Hepatocyte (in vitro differentiated cells): Measurements from ENCODE around the gene SEL1L2. TPM values are rescaled to one million over a fixed set of nuclear protein-coding genes. Genes with fewer than 3 reads are reported as not detected.

Source experiments
- DNase-seq: peaks from one replicate; pipeline ENCODE4 v3.0.0-alpha.2; 2016; ENCODE audit warnings: low spot score
- H2AFZ ChIP-seq: fragments of 200-600 bp; sonication (generic); 2 replicates; pipeline ENCODE4 v1.6.0; 2016; ENCODE audit warnings: antibody characterized with exemption, mild to moderate bottlenecking
- H3K27ac ChIP-seq: fragments of 200-600 bp; sonication (generic); 2 replicates; pipeline ENCODE4 v1.5.1; 2016; ENCODE audit warnings: mild to moderate bottlenecking
- H3K27me3 ChIP-seq: fragments of 200-600 bp; sonication (generic); 2 replicates; pipeline ENCODE4 v1.6.1; 2016
- H3K36me3 ChIP-seq: fragments of 200-600 bp; sonication (generic); replicated peaks from 2 replicates; pipeline ENCODE4 v1.5.1; 2016; ENCODE audit warnings: low read depth; ENCODE audit not compliant: insufficient read depth
- H3K4me1 ChIP-seq: fragments of 200-600 bp; sonication (generic); 2 replicates; pipeline ENCODE4 v1.5.1; 2016; ENCODE audit warnings: mild to moderate bottlenecking, moderate library complexity; ENCODE audit not compliant: insufficient read depth
- H3K4me2 ChIP-seq: fragments of 200-600 bp; sonication (generic); 2 replicates; pipeline ENCODE4 v1.6.0; 2016
- H3K4me3 ChIP-seq: fragments of 200-600 bp; sonication (generic); 2 replicates; pipeline ENCODE4 v1.5.1; 2016; ENCODE audit warnings: mild to moderate bottlenecking
- H3K79me2 ChIP-seq: fragments of 200-600 bp; sonication (generic); 2 replicates; pipeline ENCODE4 v1.6.0; 2017; ENCODE audit warnings: mild to moderate bottlenecking
- H3K9me2 ChIP-seq: fragments of 200-600 bp; sonication (generic); replicated peaks from 2 replicates; pipeline ENCODE4 v1.6.0; 2017; ENCODE audit warnings: mild to moderate bottlenecking; ENCODE audit not compliant: insufficient read depth
- H3K9me3 ChIP-seq: fragments of 200-600 bp; sonication (generic); 2 replicates; pipeline ENCODE4 v1.5.1; 2016; ENCODE audit warnings: low read depth, mild to moderate bottlenecking
- H4K20me1 ChIP-seq: fragments of 200-600 bp; sonication (generic); 2 replicates; pipeline ENCODE4 v1.6.0; 2016; ENCODE audit warnings: mild to moderate bottlenecking; ENCODE audit not compliant: insufficient read depth, poor library complexity, severe bottlenecking
- EZH2 ChIP-seq: fragments of 200-600 bp; sonication (generic); IDR thresholded peaks from 2 replicates; pipeline ENCODE4 v1.6.1; 2016; ENCODE audit warnings: antibody characterized with exemption, mild to moderate bottlenecking, borderline replicate concordance
- EZH2phosphoT487 ChIP-seq: fragments of 200-600 bp; sonication (generic); IDR thresholded peaks from one replicate; pipeline ENCODE4 v1.6.1; 2018; ENCODE audit warnings: antibody characterized with exemption, mild to moderate bottlenecking, low read depth, moderate library complexity; ENCODE audit not compliant: unreplicated experiment, severe bottlenecking
- WGBS: methylation state at CpG from one replicate; pipeline ENCODE4 v1.1.6; 2016; ENCODE audit warnings: low lambda C conversion rate; ENCODE audit errors: missing lambda C conversion rate; 5-methylcytosine and 5-hydroxymethylcytosine counted together
- polyA plus RNA-seq: library from polyadenylated mRNA; unstranded; fragments of >200 nt; fragmentation: Nextera tagmentation; extraction: Ambion mirVana; gene quantifications from 2 replicates; pipeline ENCODE4 v1.2.1, GENCODE V29; 2016
- total RNA-seq: library from RNA; depleted of rRNA; stranded (reverse); fragments of >200 nt; gene quantifications from 2 replicates; pipeline ENCODE4 v1.2.3, GENCODE V29; 2014
- TF ChIP-seq, protein P1 (sequence below): fragments of 200-600 bp; sonication (generic); IDR thresholded peaks from 2 replicates; pipeline ENCODE4 v1.5.1; 2016; ENCODE audit warnings: antibody characterized with exemption, mild to moderate bottlenecking; ENCODE audit not compliant: poor library complexity

Gene SEL1L2, protein sequence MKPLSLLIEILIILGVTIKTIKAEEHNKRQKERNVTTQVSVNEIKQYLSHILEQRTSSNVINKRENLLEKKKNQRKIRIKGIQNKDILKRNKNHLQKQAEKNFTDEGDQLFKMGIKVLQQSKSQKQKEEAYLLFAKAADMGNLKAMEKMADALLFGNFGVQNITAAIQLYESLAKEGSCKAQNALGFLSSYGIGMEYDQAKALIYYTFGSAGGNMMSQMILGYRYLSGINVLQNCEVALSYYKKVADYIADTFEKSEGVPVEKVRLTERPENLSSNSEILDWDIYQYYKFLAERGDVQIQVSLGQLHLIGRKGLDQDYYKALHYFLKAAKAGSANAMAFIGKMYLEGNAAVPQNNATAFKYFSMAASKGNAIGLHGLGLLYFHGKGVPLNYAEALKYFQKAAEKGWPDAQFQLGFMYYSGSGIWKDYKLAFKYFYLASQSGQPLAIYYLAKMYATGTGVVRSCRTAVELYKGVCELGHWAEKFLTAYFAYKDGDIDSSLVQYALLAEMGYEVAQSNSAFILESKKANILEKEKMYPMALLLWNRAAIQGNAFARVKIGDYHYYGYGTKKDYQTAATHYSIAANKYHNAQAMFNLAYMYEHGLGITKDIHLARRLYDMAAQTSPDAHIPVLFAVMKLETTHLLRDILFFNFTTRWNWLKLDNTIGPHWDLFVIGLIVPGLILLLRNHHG
- total RNA-seq (not detected in 2 replicates), polyA plus RNA-seq (not detected in 2 replicates)

- Histone ChIP-seq H3K9me3 (no peaks in the 10 kb centered on the region), H2AFZ (no peak within 1 kb of the TSS), H3K79me2 (no peaks in the 10 kb centered on the region), H3K4me3 (no peak within 1 kb of the TSS), H3K4me1 (no peaks in the 10 kb centered on the region), H3K27ac (no peak within 1 kb of the TSS), H3K9me2 (no peaks in the 10 kb centered on the region), H3K4me2 (no peak within 1 kb of the TSS), H4K20me1 (no peaks in the 10 kb centered on the region), H3K27me3 (no peaks in the 10 kb centered on the region), H3K36me3 (no peaks in the 10 kb centered on the region)
- TF ChIP-seq EZH2phosphoT487: no peak
- TF ChIP-seq, protein P1, sequence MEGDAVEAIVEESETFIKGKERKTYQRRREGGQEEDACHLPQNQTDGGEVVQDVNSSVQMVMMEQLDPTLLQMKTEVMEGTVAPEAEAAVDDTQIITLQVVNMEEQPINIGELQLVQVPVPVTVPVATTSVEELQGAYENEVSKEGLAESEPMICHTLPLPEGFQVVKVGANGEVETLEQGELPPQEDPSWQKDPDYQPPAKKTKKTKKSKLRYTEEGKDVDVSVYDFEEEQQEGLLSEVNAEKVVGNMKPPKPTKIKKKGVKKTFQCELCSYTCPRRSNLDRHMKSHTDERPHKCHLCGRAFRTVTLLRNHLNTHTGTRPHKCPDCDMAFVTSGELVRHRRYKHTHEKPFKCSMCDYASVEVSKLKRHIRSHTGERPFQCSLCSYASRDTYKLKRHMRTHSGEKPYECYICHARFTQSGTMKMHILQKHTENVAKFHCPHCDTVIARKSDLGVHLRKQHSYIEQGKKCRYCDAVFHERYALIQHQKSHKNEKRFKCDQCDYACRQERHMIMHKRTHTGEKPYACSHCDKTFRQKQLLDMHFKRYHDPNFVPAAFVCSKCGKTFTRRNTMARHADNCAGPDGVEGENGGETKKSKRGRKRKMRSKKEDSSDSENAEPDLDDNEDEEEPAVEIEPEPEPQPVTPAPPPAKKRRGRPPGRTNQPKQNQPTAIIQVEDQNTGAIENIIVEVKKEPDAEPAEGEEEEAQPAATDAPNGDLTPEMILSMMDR: no peak
- no peak for TF ChIP-seq EZH2
- 68% methylated on average over 5 of the region's 5 CpGs for WGBS
- DNase-seq: peak; percentile 3
Observed at GRCh38 chr20:13990465-13990864, at the start of gene SEL1L2. TSS of gene SEL1L2 (minus strand) at chr20:13990614. CDS start at chr20:13990534, 80 bp downstream.

DNA sequence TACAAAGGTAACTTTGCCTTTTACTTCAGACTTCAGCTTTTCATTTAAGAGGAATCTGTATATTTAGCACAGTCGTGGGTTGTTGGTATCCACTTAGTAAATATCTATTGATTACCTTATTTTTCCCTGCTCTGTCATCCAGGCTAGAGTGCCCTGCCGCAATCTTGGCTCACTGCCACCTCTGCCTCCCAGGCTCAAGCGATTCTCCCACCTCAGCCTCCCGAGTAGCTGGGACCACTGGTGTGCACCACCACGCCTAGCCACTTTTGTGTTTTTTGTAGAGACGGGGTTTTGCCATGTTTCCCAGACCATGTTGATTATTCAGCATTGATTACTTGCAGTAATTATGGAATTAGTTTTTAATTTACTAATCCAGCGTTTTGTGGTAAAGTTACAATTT is 46.2 kb upstream of the SEL1L2 start:
- WGBS: 91% methylated on average over 7 of the region's 7 CpGs
- H2AFZ ChIP-seq: no peak overlapping the region
- no peak overlapping the region for H3K4me3 ChIP-seq
- no peak for DNase-seq
- no peak for TF ChIP-seq EZH2
- H3K79me2 ChIP-seq: no peaks in the 10 kb centered on the region
- H3K36me3 ChIP-seq: no peaks in the 10 kb centered on the region
- H3K4me1 ChIP-seq: no peaks in the 10 kb centered on the region
- no peak overlapping the region for H3K27ac ChIP-seq
- H3K4me2 ChIP-seq: no peak overlapping the region
- no peaks in the 10 kb centered on the region for H3K27me3 ChIP-seq
- no peaks in the 10 kb centered on the region for H3K9me3 ChIP-seq
- no peaks in the 10 kb centered on the region for H3K9me2 ChIP-seq
- no peaks in the 10 kb centered on the region for H4K20me1 ChIP-seq

GRCh38 chr20:14033310-14033709 is 42.9 kb upstream of the SEL1L2 start:
- no peaks in the 10 kb centered on the region for H3K36me3 ChIP-seq
- no peak for DNase-seq
- H3K27me3 ChIP-seq: no peaks in the 10 kb centered on the region
- H2AFZ ChIP-seq: no peak overlapping the region
- no peaks in the 10 kb centered on the region for H4K20me1 ChIP-seq
- H3K4me3 ChIP-seq: no peak overlapping the region
- no peaks in the 10 kb centered on the region for H3K4me1 ChIP-seq
- TF ChIP-seq, protein P1: no peak
- TF ChIP-seq EZH2phosphoT487: no peak
- TF ChIP-seq EZH2: no peak
- no peaks in the 10 kb centered on the region for H3K9me2 ChIP-seq
- no peak overlapping the region for H3K4me2 ChIP-seq
- 87% methylated on average over 1 of the region's 1 CpG for WGBS
- no peaks in the 10 kb centered on the region for H3K9me3 ChIP-seq
- no peak overlapping the region for H3K27ac ChIP-seq
- no peaks in the 10 kb centered on the region for H3K79me2 ChIP-seq

DNA sequence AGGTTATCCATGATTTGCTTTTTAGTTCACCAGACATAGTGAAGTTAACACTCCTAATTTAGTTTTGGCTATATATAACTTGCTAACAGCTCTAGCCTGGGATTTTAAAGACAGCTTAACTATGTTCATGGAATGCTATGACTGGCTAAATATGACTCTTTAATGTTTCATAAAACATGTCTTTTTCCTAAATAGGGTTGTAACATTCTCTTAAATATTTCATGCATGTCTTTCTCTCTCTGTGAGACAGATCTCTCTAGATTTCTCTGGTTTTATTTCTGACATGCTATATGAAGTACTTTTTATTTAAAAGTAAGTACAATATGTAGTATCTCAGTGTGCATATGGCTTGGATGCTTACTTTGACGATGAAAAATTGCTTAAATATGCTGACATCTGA is 40.6 kb upstream of the SEL1L2 start:
- no peak for DNase-seq
- no peaks in the 10 kb centered on the region for H3K79me2 ChIP-seq
- H3K4me3 ChIP-seq: no peak overlapping the region
- H4K20me1 ChIP-seq: no peaks in the 10 kb centered on the region
- 97% methylated on average over 1 of the region's 1 CpG for WGBS
- H3K4me1 ChIP-seq: no peaks in the 10 kb centered on the region
- no peak overlapping the region for H2AFZ ChIP-seq
- no peaks in the 10 kb centered on the region for H3K9me2 ChIP-seq
- no peaks in the 10 kb centered on the region for H3K9me3 ChIP-seq
- no peak for TF ChIP-seq EZH2phosphoT487
- TF ChIP-seq, protein P1: no peak
- no peak for TF ChIP-seq EZH2
- H3K4me2 ChIP-seq: no peak overlapping the region
- H3K27ac ChIP-seq: no peak overlapping the region
- H3K27me3 ChIP-seq: no peaks in the 10 kb centered on the region
- H3K36me3 ChIP-seq: no peaks in the 10 kb centered on the region
